ENCODE measurements around the gene GDPD4.

Gene GDPD4

GRCh38 chr11:77325159-77325558 is 23.7 kb upstream of the GDPD4 start:
- Histone ChIP-seq H3K9me2 (replicated peaks; ENCODE audit: low read depth, low read length) (no peaks in the 10 kb centered on the region), H3K36me3 (ENCODE audit: insufficient read depth, low read length) (peaks cover 49% of the 10 kb centered on the region; the same call in 1 of the 2 replicates), H3K27me3 (ENCODE audit: insufficient read depth, low read length, poor library complexity, severe bottlenecking) (no peaks in the 10 kb centered on the region), H3F3A (ENCODE audit: low read depth) (no peaks in the 10 kb centered on the region), H2AFZ (ENCODE audit: low read length) (no peak overlapping the region), H3K4me1 (ENCODE audit: insufficient read depth, low read length, poor library complexity, severe bottlenecking) (no peaks in the 10 kb centered on the region), H4K20me1 (ENCODE audit: insufficient read depth, low read length, poor library complexity, severe bottlenecking) (no peaks in the 10 kb centered on the region), H3K9me3 (ENCODE audit: insufficient read depth, low read depth, low read length) (no peaks in the 10 kb centered on the region), H3K79me2 (ENCODE audit: insufficient read depth, low read length) (no peaks in the 10 kb centered on the region), H3K9ac (ENCODE audit: low read depth, low read length, poor library complexity, severe bottlenecking) (no peak overlapping the region), H3K4me2 (ENCODE audit: low read depth, low read length, poor library complexity, severe bottlenecking) (no peak overlapping the region), H3K4me3 (ENCODE audit: low read length, poor library complexity, severe bottlenecking) (no peak overlapping the region)
- no peak for TF ChIP-seq EZH2phosphoT487 (IDR thresholded peaks at IDR 0.05; ENCODE audit: borderline replicate concordance)
- no peak for TF ChIP-seq CTCF (conservative IDR thresholded peaks at IDR 0.05; ENCODE audit: low read length)

GRCh38 chr11:77324508-77324907 is 23.0 kb upstream of the GDPD4 start:
- no peak overlapping the region for H3K9ac ChIP-seq (ENCODE audit: low read depth, low read length, poor library complexity, severe bottlenecking)
- H3K4me3 ChIP-seq (ENCODE audit: low read length, poor library complexity, severe bottlenecking): no peak overlapping the region
- no peaks in the 10 kb centered on the region for H3K27me3 ChIP-seq (ENCODE audit: insufficient read depth, low read length, poor library complexity, severe bottlenecking)
- H3K36me3 ChIP-seq (ENCODE audit: insufficient read depth, low read length): peaks cover 49% of the 10 kb centered on the region; the same call in 1 of the 2 replicates
- H3K79me2 ChIP-seq (ENCODE audit: insufficient read depth, low read length): no peaks in the 10 kb centered on the region
- no peak overlapping the region for H3K4me2 ChIP-seq (ENCODE audit: low read depth, low read length, poor library complexity, severe bottlenecking)
- TF ChIP-seq CTCF (conservative IDR thresholded peaks at IDR 0.05; ENCODE audit: low read length) (no peak), EZH2phosphoT487 (IDR thresholded peaks at IDR 0.05; ENCODE audit: borderline replicate concordance) (no peak)
- no peak overlapping the region for H2AFZ ChIP-seq (ENCODE audit: low read length)
- no peaks in the 10 kb centered on the region for H3K9me2 ChIP-seq (replicated peaks; ENCODE audit: low read depth, low read length)
- H3K4me1 ChIP-seq (ENCODE audit: insufficient read depth, low read length, poor library complexity, severe bottlenecking): no peaks in the 10 kb centered on the region
- no peaks in the 10 kb centered on the region for H4K20me1 ChIP-seq (ENCODE audit: insufficient read depth, low read length, poor library complexity, severe bottlenecking)
- H3K9me3 ChIP-seq (ENCODE audit: insufficient read depth, low read depth, low read length): no peaks in the 10 kb centered on the region
- H3F3A ChIP-seq (ENCODE audit: low read depth): no peaks in the 10 kb centered on the region

- H3K9ac ChIP-seq (ENCODE audit: low read depth, low read length, poor library complexity, severe bottlenecking): no peak overlapping the region
- no peaks in the 10 kb centered on the region for H4K20me1 ChIP-seq (ENCODE audit: insufficient read depth, low read length, poor library complexity, severe bottlenecking)
- H3K4me2 ChIP-seq (ENCODE audit: low read depth, low read length, poor library complexity, severe bottlenecking): no peak overlapping the region
- peaks cover 49% of the 10 kb centered on the region; the same call in 1 of the 2 replicates for H3K36me3 ChIP-seq (ENCODE audit: insufficient read depth, low read length)
- no peaks in the 10 kb centered on the region for H3F3A ChIP-seq (ENCODE audit: low read depth)
- H3K27me3 ChIP-seq (ENCODE audit: insufficient read depth, low read length, poor library complexity, severe bottlenecking): no peaks in the 10 kb centered on the region
- TF ChIP-seq EZH2phosphoT487 (IDR thresholded peaks at IDR 0.05; ENCODE audit: borderline replicate concordance): no peak
- TF ChIP-seq CTCF (conservative IDR thresholded peaks at IDR 0.05; ENCODE audit: low read length): no peak
- H3K79me2 ChIP-seq (ENCODE audit: insufficient read depth, low read length): no peaks in the 10 kb centered on the region
- no peaks in the 10 kb centered on the region for H3K4me1 ChIP-seq (ENCODE audit: insufficient read depth, low read length, poor library complexity, severe bottlenecking)
- H3K4me3 ChIP-seq (ENCODE audit: low read length, poor library complexity, severe bottlenecking): no peak overlapping the region
- no peaks in the 10 kb centered on the region for H3K9me3 ChIP-seq (ENCODE audit: insufficient read depth, low read depth, low read length)
- H2AFZ ChIP-seq (ENCODE audit: low read length): no peak overlapping the region
- H3K9me2 ChIP-seq (replicated peaks; ENCODE audit: low read depth, low read length): no peaks in the 10 kb centered on the region
Measured at GRCh38 chr11:77322926-77323590, 21.6 kb upstream of the GDPD4 start.
